NCI-H345 treated with DMSO at 0.1 percent for 48 hours (cell line): ENCODE data around the gene RABGEF1.
"Not testable (repeated sequence)": the region's sequence is repeated elsewhere in the genome, so short reads cannot be mapped to it uniquely, and the experiment has no call there.

Source experiments
- DNase-seq: peaks from one replicate; lab custom pipeline; 2025; ENCODE audit not compliant: unreplicated experiment; lab: John Stamatoyannopoulos, UW

Gene RABGEF1

GRCh38 chr7:66740302-66740979, at the start of gene RABGEF1:
RABGEF1 (plus strand) TSS chr7:66740733; CDS start chr7:66771900, 31,167 bp downstream.
- DNase-seq = peak; percentile 80

- DNase-seq = no peak
Observed at GRCh38 chr7:66693331-66693730, 47.2 kb upstream of the RABGEF1 start.

GRCh38 chr7:66694286-66694685, 46.2 kb upstream of the RABGEF1 start:
- DNase-seq = no peak

- DNase-seq = not testable (repeated sequence)
Observed at GRCh38 chr7:66695417-66695816, 45.1 kb upstream of the RABGEF1 start.

- DNase-seq = not testable (repeated sequence)
Observed at GRCh38 chr7:66696134-66696533, 44.4 kb upstream of the RABGEF1 start.

GRCh38 chr7:66696774-66697191, 43.8 kb upstream of the RABGEF1 start:
- no peak for DNase-seq

GRCh38 chr7:66697449-66698438, 42.8 kb upstream of the RABGEF1 start:
- DNase-seq = no peak

GRCh38 chr7:66698652-66699205, 41.8 kb upstream of the RABGEF1 start:
- DNase-seq = no peak

- DNase-seq = no peak
Observed at GRCh38 chr7:66699998-66700397, 40.5 kb upstream of the RABGEF1 start.

- DNase-seq = no peak
Observed at GRCh38 chr7:66700633-66701131, 39.9 kb upstream of the RABGEF1 start.

GRCh38 chr7:66707825-66708224, 32.7 kb upstream of the RABGEF1 start:
- DNase-seq = no peak

GRCh38 chr7:66710752-66711151, 29.8 kb upstream of the RABGEF1 start:
- not testable (repeated sequence) for DNase-seq

GRCh38 chr7:66713687-66714086, 26.8 kb upstream of the RABGEF1 start:
- no peak for DNase-seq

- not testable (repeated sequence) for DNase-seq
Observed at GRCh38 chr7:66716634-66717033, 23.9 kb upstream of the RABGEF1 start.

GRCh38 chr7:66720561-66720960, 20.0 kb upstream of the RABGEF1 start:
- DNase-seq = no peak

GRCh38 chr7:66725843-66726242, 14.7 kb upstream of the RABGEF1 start:
- no peak for DNase-seq

- no peak for DNase-seq
Observed at GRCh38 chr7:66727058-66727457, 13.5 kb upstream of the RABGEF1 start.

- DNase-seq = no peak
Observed at GRCh38 chr7:66728571-66728970, 12.0 kb upstream of the RABGEF1 start.

GRCh38 chr7:66729274-66729673, 11.3 kb upstream of the RABGEF1 start:
- DNase-seq = no peak

GRCh38 chr7:66731986-66732385, 8.5 kb upstream of the RABGEF1 start:
- DNase-seq = no peak

GRCh38 chr7:66732439-66732838, 8.1 kb upstream of the RABGEF1 start:
- no peak for DNase-seq
